Medulla oblongata (tissue), 1 donor: ENCODE results near the gene VRK3.
A peak's percentile ranks its signal among the peaks of the same experiment; 100 is the strongest.
"Not testable (repeated sequence)": the region's sequence is repeated elsewhere in the genome, so short reads cannot be mapped to it uniquely, and the experiment has no call there.

ENCODE experiments used
- DNase-seq: peaks from one replicate; pipeline ENCODE4 v3.0.0-alpha.2; 2015; ENCODE audit errors: extremely low spot score

VRK3 gene

GRCh38 chr19:49954933-49955332 lies 70.2 kb downstream of the VRK3 start:
- no peak for DNase-seq

GRCh38 chr19:49954092-49954829 lies 70.9 kb downstream of the VRK3 start:
- DNase-seq: no peak

GRCh38 chr19:49953416-49953815 lies 71.8 kb downstream of the VRK3 start:
- DNase-seq: peak; percentile 19

- DNase-seq: no peak
Measured at GRCh38 chr19:49952906-49953305, 72.3 kb downstream of the VRK3 start.

GRCh38 chr19:49952479-49952836 lies 72.7 kb downstream of the VRK3 start:
- DNase-seq: no peak

GRCh38 chr19:49951806-49952478 lies 73.2 kb downstream of the VRK3 start:
- no peak for DNase-seq

GRCh38 chr19:49950956-49951526 lies 74.1 kb downstream of the VRK3 start:
- no peak for DNase-seq

GRCh38 chr19:49950590-49950948 lies 74.6 kb downstream of the VRK3 start:
- no peak for DNase-seq

- no peak for DNase-seq
Measured at GRCh38 chr19:49949742-49950589, 75.2 kb downstream of the VRK3 start.

GRCh38 chr19:49946415-49946814 lies 78.8 kb downstream of the VRK3 start:
- DNase-seq: no peak

GRCh38 chr19:49944567-49944966 lies 80.6 kb downstream of the VRK3 start:
- DNase-seq: not testable (repeated sequence)

- no peak for DNase-seq
Measured at GRCh38 chr19:49940482-49940791, 84.7 kb downstream of the VRK3 start.

- DNase-seq: no peak
Measured at GRCh38 chr19:49939721-49940481, 85.3 kb downstream of the VRK3 start.

GRCh38 chr19:49938662-49939061 lies 86.5 kb downstream of the VRK3 start:
- DNase-seq: no peak

GRCh38 chr19:49937750-49938381 lies 87.3 kb downstream of the VRK3 start:
- peak; percentile 78 for DNase-seq

- no peak for DNase-seq
Measured at GRCh38 chr19:49936549-49936948, 88.6 kb downstream of the VRK3 start.

GRCh38 chr19:49933643-49934042 lies 91.5 kb downstream of the VRK3 start:
- no peak for DNase-seq

GRCh38 chr19:49932731-49933131 lies 92.4 kb downstream of the VRK3 start:
- DNase-seq: no peak

- no peak for DNase-seq
Measured at GRCh38 chr19:49932041-49932451, 93.1 kb downstream of the VRK3 start.

- DNase-seq: no peak
Measured at GRCh38 chr19:49931293-49932040, 93.7 kb downstream of the VRK3 start.
